Measurements from ENCODE around the gene BBX.

BBX gene

DNA sequence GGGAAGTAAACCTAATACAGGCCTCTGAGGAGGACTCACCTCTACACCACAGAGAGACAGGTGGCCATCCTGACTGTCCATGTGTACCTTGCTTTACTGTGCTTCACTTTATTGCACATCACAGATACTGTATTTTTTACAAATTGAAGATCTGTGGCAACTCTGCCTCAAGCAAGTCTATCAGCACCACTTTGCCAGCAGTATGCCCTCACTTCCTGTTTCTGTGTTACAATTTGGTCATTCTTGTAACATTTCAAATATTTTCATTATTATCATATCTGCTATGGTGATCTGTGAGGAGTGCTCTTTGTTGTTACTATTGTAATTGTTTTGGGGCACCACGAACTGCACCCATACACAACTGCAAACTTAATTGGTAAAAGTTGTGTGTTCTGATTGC is 78.0 kb downstream of the BBX start:
- DNase-seq (ENCODE audit: low read depth) = no peak

DNA sequence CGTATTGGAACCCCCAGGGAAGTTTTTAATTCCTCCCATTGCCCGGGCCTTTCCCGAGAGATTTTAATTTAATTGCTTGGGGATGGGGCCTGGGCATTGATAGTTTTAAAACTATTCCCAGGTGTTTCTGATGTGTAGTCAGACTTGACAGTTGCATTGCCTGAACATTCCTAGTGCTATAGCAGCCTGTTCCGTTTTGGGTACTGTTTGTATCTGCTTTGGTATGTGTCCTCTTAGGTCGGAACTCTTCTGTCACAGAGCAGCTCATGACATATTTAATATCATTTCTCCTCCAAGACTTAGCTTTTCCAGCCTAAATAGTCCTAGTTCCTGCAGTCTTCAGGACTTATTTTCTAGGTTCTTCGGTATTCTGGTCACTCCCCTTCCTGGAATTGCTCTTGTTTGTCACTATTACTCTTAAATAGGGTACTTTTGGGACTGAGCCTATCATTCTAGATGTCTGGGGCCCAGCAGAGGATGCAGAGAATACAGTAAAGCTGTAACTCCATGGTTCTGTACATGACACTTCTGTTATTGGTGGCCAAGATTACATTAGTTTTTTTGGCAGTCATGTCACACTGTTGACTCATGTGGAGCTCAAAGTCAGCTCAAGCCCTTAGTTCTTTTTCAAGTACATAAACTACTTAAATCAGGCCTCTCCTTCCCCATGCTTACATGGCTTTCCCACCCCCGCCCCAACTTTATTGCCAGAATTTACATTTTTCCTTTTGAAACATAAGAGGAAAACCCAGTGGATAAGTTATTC is 81.5 kb downstream of the BBX start:
- peak; percentile 8 for DNase-seq (ENCODE audit: low read depth)

DNA sequence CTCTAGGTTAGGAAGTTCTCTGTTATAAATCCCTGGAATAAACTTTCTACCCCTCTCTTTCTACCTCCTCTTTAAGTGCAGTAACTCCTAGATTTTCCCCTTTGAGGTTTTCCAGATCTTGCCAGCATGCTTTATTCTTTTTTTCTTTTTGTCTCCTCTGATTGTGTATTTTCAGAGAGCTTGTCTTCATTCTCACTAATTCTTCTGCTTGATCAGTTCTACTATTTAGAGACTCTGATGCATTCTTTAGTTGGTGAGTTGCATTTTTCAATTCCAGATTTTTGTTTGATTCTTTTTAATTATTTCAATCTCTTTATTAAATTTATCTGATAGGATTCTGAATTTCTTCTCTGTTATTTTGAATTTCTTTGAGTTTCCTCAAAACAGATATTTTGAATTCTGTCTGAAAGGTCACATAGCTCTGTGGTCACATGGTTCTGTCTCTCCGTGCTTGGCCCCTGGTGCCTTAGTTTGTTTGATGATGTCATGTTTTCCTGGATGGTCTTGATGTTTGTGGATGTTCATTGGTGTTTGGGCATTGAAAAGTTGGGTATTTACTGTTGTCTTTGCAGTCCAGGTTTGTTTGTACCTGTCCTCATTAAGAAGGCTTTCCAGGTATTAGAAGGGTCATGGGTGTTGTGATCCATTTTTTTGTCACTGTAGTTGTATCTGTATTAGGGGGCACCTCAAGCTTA is 89.2 kb downstream of the BBX start:
- DNase-seq (ENCODE audit: low read depth) = no peak

DNA sequence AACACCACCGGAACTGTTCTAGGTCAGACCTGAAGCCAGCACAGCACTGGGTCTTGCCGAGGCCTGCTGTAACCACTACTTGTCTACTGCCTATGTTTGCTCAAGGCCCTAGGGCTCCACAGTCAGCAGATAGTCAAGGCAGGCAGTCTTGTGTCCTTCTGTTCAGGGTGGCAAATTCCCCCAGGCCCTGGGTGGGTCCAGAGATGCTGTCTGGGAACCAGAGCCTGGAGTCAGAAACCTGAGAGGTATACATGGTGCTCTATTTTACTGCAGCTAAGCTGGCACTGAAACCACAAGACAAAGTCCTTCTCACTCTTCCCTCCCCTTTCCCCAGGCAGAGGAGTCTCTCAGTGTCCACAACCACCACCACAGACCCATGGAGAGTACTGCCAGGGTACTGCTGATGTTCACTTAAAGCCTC is 89.9 kb downstream of the BBX start:
- no peak for DNase-seq (ENCODE audit: low read depth)

DNA sequence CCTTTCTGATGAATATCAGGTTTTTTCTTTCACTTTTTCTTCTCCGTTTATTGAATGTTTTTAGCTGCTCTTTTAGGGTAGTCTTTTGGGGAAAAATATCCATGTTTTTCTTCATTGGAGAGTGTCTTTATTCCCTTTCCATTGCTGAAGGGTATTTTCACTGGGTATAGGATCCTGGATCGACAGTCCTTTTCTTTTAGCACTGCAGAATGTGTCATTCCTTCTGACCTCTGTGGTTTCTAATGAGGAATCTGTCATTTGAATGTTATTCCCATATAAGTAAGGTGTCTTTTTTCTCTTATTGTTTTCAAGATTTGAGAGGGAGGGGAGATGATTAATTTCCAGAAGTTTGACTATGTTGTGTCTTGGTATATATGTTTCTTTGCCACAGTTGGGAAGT is 96.8 kb downstream of the BBX start:
- DNase-seq (ENCODE audit: low read depth) = peak; percentile 68

DNA sequence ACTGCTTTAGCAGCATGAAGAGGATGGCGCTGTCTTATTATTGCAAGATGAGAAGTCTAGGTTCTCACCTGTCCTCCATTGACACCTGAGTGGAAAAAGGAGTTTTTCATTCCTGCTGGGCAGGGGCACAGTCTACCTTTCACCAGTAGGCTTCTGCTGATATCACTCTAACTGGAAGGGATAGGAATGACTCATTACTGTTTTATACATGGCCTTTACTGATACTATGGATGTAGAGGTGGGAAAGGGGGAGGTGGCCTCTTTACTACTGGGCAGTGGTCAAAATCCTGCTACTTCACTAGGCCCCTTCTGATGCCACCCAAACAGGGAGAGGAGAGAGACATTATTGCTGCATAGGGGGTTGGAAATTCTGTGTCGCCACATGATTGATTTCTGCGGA is 97.8 kb downstream of the BBX start:
- DNase-seq (ENCODE audit: low read depth) = peak; percentile 26

DNA sequence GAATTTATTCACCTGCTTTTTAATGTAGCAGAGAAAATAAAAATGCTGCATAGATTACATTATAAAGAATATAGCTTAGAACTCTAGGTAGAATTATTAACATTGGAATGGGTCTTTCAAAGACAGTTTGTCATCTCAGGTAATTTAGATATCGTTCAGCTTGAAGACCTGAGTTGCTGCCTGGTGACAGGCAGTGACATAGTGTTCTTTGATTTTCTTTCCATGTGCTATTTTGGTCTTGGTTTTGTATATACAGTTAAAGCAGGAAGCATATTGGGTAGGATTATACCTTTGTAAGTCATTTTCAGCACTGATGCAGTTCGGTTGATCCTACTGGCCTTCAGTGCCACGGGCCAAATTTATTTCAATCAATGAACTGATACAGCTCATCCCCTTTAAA is 98.7 kb downstream of the BBX start:
- DNase-seq (ENCODE audit: low read depth) = no peak

DNA sequence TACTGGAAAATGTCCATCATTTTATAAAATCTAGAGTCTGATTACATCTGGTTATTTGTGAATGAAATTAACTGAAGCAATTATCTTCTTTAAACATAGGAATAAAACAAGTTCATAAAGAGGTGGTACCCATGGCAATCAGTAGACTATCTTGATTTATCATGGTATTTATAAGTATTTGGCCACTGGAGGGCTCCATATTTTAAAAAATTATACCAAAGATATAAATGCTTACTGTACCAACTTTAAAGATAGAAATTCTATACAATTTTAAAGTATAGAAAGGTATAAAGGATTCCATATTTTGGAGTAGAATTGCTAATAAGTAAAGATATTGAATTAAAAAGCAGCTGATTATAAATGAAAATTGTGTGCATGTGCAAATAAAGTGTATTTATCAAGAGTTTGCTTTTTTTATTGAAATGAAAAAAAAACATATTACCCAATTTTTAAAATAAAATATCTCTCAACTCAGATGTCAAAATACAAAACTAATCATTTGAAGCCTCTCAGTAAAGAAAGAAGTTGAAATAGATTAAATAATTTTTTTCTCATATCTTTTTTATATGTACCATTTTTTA is 105.3 kb downstream of the BBX start:
- peak; percentile 30 for DNase-seq (ENCODE audit: low read depth)

DNA sequence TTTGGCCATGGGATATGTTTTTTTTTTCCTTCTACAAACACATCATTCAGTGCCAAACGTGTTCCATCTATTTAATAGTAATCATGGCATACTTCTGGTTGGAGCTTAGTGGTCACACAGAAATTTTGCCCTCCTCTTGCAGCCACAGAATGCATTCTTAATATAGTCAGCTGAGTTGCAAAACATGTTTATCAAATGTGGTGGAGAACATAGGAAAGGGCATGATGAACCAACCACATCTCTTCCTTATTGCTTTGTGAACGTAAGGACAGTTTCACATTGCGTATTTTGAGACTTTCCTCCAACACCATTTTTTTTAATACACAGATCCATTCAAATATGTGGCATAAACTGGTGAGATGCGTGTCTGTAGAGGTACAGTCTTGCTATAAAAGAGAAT is 106.8 kb downstream of the BBX start:
- DNase-seq (ENCODE audit: low read depth) = no peak

DNA sequence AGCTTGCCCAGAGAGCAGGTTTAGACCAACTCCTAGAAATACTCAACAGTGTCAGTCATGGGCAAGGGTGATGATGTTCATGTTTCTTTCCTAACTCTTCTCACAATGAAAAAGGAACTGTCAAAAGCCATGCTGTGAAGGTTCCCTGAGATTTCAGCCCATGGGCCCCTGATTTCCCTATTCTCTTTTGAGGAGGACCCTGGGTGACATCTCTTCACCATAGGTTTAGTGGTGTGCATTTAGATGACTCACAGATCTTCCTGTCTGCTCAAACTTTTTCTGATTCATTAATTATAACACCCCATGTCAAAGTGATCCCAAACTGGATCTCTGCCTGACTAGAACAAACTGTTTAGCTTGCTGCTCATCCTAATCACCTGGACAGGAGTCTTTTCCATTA is 108.0 kb downstream of the BBX start:
- peak; percentile 34 for DNase-seq (ENCODE audit: low read depth)

DNA sequence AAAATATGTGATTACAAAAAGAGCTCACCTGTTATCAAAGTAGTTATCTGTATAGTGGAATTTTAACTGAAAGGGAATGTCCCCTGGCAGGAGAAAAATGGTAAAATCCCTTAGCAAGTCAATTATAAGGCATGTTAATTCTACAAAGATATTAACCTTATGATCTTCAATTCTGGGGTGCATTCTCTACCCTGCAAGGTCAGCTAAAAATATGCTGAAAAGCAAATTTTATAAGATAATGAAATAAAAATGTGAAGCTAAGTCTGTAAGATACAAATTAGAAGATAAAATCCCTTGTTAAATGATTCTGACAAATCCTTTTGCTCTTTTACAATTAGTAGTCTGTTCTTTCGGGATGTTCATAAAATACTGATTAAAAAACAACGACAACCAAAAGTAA is 109.8 kb downstream of the BBX start:
- DNase-seq (ENCODE audit: low read depth) = no peak

DNA sequence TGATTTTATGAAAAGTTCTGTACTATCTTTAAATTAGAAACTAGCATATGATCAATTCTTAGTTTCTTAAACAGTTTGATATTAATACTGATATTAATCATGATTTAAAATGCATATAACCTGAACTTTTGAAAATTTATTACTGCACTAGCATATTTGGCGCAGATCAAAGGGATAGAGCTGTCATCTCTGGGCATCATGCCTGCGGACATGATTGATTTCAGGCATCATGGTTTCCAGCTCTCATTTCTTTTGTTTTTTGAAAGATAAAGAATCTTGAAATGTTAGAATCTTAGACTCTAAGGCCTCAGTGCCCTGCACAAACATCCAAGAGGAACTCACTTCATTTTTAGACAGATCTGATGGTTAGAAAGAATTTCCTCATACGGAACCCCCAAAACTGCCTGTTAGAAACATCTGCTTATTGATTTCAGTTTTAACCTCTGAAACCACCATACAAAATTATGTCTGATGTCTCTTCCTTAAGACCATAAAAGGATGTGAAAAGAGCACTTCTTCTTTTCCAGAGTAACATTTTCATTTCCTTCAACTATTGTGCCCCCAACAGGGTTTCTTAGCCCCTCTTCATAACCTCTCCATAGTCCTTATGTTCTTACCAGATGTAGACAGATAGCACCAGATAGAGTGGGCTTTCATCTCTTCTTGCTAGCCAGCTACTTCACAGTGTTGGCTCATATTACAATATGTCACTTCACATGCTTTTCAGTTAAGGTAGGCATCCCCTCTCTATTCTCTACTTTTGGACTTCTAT is 110.8 kb downstream of the BBX start:
- no peak for DNase-seq (ENCODE audit: low read depth)

DNA sequence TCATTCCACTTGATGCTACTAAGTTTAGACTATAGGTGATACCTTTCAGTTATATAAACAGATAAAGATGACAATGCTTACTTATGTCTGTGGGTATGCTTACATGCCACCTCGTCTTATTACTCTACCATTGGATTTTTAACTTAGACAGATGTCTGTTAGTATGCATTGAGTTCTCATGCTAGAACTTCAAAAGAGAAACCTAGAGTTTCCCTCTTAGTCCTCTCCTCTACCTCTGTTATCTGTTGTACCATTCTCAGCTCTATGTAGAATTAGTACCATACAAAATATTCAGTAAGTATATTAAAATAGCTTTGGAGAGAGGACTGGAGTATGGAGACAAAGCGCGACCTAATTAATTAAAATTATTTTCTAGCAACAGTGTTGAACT is 111.3 kb downstream of the BBX start:
- DNase-seq (ENCODE audit: low read depth) = no peak

DNA sequence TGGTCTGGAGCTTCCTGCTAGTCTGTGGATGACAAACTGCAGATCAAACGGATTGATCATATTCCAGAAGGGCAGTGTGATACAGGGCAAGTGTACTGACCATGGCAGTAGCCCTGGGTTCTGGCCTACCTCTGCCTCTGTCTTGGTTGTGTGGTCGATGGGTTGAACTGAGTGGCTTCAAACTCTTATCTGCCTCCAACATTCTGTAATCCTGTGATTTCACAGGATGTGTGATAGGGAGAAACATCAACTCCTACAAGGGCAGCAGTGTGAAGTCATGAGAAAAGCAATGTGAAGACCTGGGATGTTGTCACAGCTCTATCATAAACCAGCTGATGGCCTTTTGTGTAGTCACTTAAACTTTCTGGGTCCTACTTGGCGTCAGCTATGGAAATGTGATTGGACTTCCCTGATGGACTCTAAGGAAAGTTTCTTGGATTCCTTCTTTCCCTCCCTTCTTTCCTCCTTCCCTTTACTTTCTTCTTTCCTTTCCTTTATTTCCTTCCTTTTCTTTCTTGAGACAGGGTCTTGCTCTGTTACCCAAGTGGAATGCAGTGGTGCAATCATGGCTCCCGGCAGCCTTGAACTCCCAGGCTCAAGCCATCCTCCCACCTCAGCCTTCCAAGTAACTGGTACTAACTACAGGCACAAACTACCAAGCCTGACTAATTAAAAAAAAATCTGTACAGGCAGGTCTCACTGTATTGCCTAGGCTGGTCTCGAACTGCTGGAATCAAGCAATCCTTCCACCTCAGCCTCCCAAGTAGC is 114.8 kb downstream of the BBX start:
- no peak for DNase-seq (ENCODE audit: low read depth)

DNA sequence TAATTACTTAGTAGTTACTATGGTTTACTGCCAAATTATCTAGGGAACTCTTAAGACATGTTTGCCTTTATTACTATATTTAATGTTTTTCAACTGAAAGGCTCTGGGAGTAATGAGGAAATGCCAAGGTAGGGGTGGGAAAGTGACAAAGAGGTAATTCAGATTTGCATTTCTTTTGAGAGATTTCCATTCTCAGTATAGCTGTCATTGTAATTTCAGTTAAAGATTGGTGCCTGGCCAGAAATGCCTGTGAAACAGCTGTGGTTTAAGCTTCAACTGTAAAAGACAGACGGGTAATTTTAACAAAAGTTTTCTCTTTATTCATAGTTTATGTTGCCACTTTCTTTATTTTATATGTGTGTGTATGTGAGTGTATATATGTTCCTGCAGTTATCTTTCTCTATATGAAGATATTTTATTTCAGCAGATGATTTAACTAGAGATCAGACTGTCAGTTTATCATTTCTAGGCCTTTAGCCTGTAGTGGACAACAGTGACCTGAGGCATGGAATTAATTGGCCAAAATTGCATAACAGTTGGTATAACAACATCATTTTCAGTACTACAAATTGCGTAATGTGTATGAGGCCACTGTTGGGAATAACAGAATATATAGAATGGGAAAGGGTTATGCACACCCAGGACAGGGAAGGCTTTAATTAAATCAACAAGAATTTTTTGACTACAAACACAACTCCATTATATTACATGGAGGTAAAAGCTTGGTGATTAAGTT is 119.0 kb downstream of the BBX start:
- no peak for DNase-seq (ENCODE audit: low read depth)

DNA sequence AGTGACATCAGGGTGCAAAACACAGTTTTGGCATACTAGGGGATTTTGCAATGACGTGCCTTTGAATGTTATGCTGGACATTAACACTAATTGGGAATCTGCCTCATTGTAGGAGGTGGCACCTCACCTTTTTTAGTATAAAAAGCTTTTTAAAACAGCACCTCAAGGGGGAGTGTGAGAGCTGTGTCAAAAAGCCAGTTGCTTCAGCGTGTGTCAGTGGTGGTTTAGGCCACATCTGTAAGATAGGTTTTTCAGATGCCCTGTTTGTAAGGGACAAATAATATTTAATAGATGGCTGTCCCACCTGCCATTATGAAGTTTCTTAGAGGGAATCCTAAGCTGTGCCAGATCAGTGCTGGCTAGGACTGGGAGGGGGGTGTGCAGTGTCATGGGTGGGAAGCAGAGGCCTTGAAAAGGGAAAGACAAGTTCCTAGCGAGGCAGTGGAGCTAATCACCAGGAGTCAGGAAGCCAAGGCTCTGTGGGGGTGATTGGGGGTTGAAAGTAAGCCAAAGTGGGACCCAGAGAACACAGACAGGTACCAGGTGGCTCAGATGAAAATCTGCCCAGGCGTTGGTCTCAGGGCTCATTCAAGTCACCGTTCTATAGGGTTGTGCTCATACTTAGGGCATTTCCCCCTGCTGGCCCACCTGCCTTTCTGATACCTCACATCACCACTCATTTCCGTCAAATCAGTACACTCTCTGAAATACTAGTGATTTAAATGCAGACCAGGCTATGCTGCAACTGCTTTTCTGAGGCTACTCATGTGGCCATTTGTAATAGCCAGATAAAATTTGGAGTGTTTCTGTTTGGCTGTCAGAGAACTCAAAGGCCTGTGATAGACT is 120.5 kb downstream of the BBX start:
- peak; percentile 37 for DNase-seq (ENCODE audit: low read depth)

DNA sequence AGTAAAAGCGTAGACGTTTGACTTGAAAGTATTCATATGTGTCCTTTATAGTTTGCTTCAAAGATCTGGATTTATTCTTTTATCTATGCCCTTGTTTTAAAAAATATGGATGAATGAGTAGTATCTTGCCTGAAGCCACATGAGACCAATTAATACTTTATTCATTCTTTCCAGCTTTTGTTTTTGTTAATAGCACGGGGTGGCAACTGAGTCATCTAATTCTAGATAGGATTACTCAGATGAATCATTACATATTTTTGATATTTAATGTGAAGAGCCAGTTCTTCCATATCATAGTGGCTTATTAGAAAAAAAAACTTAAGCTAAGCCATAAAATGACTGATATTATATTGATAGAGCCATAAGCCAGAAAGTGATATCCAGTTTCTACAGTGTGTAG is 121.9 kb downstream of the BBX start:
- DNase-seq (ENCODE audit: low read depth) = peak; percentile 61

DNA sequence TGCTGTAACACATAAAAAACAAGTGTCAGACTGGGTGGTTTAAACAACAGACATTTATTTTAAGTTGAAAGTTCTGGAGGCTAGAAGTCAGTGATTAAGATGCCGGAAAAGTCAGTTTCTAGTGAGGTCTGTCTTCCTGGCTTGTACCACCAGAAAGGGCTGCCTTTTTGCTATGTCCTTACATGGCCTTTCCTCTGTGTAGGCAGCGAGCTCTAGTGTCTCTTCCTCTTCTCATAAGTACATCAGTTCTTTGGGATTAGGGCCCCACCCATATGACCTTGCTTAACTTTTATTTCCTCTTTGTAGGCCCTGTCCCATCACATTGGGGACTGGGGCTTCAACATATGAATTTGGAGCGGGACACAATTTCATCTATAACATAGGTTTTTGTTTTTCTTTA is 128.0 kb downstream of the BBX start:
- no peak for DNase-seq (ENCODE audit: low read depth)

DNA sequence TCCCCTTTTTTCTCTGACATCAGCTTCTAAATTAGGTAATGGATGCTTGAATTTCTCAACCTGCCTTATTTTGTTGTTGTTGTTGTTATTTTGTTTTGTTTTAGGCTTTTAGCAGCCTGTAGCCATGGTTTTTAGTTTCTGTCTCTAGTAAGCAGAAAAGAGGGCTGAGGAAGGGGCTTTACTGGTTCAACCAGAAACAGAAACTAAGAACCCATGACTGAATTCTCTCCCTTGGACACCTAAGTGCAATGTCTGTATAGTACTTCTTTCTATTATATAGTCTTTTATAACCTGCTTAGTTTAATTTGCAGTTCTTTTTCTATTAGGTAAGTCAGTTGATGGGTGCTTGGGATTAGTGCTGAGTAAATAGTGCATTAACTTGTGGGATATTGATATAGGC is 129.0 kb downstream of the BBX start:
- no peak for DNase-seq (ENCODE audit: low read depth)

DNA sequence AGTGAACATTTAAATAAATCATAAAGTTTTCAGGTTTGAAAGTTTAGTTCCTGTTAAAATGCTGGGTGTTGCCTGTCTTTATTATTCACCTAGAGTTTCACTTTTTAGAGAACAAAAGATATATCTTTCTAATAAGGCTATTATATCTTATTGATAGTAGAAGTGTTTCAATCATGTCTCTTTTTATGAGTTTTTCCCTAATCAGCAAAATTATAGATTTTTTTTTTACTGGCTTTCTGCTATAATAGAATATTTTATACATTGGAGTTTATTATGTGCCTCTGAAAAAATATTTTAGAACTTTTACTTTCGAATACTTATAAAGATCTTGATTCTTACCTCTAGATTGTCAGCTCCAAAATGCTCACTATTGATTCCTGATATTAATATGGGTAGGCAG is 131.5 kb downstream of the BBX start:
- DNase-seq (ENCODE audit: low read depth) = no peak
